ENCODE data around the gene CERK. TPM values are rescaled to one million over a fixed set of nuclear protein-coding genes. Genes with fewer than 3 reads are reported as not detected.

Gene CERK
- total and polyA plus RNA-seq, 9 of the 15 experiments (the other 6 are each of a cell fraction or from before 2014, with no cell fraction given): 1.1 to 14.9 (median 8.7) TPM

- no peak for TF ChIP-seq FOXJ2 (tag; IDR thresholded peaks at IDR 0.05)
- no peak for TF ChIP-seq NCOA1 (IDR thresholded peaks at IDR 0.05; ENCODE audit: low read depth)
- no peak for TF ChIP-seq ZNF165 (CRISPR knock-in tag; IDR thresholded peaks at IDR 0.05; ENCODE audit: borderline replicate concordance)
- TF ChIP-seq, protein P1, sequence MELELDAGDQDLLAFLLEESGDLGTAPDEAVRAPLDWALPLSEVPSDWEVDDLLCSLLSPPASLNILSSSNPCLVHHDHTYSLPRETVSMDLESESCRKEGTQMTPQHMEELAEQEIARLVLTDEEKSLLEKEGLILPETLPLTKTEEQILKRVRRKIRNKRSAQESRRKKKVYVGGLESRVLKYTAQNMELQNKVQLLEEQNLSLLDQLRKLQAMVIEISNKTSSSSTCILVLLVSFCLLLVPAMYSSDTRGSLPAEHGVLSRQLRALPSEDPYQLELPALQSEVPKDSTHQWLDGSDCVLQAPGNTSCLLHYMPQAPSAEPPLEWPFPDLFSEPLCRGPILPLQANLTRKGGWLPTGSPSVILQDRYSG (tag; conservative IDR thresholded peaks at IDR 0.05; ENCODE audit: low read depth): no peak
- TF ChIP-seq ZNF79 (CRISPR knock-in tag; IDR thresholded peaks at IDR 0.05; ENCODE audit: low read depth): no peak
Measured at GRCh38 chr22:46758121-46758520, 20.1 kb upstream of the CERK start (continued).

DNA sequence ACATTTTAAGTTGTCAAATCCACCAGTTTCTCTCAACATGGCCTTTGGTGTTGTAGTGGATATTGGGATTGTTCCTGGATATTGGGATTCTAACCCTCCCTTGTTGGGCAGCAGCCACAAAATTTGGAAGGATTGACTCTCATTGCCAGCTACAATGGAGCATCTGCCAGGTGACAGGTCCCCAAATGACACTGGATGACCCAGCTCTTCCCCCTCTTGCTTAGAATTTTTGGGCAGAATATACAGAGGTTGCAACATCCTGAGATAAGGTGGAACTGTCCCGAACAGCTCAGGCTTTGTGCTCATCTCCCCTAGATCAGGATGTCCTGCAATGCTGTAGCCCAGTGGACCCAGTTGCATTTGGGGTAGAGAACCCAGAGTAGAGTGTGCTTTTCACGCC is 19.1 kb upstream of the CERK start:
- Histone ChIP-seq H3K9me1 (ENCODE audit: control insufficient read depth, insufficient read depth, low read length) (no peaks in the 10 kb centered on the region), H3K27me3 (ENCODE audit: control insufficient read depth in 2 of 2, insufficient read depth in 2 of 2, low read length in 2 of 2) (no peaks in the 10 kb centered on the region), H3K9ac (ENCODE audit: insufficient read depth in 1 of 2, low read depth in 2 of 2, low read length in 2 of 2) (no peak overlapping the region), H3K36me3 (ENCODE audit: control insufficient read depth, insufficient read depth, low read length) (peaks cover 16% of the 10 kb centered on the region; the same call in 2 of the 3 replicates), H3K27ac (ENCODE audit: extremely low read depth, low read depth, low read length) (no peak overlapping the region), H3K79me2 (ENCODE audit: control insufficient read depth, insufficient read depth, low read length) (peaks cover 13% of the 10 kb centered on the region), H2AFZ (ENCODE audit: low read depth, low read length) (no peak overlapping the region), H3K4me1 (replicated peaks in 1 of 2; ENCODE audit: control insufficient read depth in 2 of 2, insufficient read depth in 2 of 2, low read length in 2 of 2) (peaks cover 17 to 25% of the 10 kb centered on the region in 2 experiments), H3K9me3 (replicated peaks; ENCODE audit: control insufficient read depth, insufficient read depth, low read depth, low read length) (peaks cover 10% of the 10 kb centered on the region), H3K4me3 (no peak overlapping the region), H3K4me2 (ENCODE audit: insufficient read depth, low read length) (no peak overlapping the region), H4K20me1 (replicated peaks; ENCODE audit: control insufficient read depth, insufficient read depth, low read length) (no peaks in the 10 kb centered on the region; the same call in 1 of the 2 replicates)
- CTCF ChIA-PET (ENCODE audit: low intra/inter-chr PET ratio): no interaction called here
- 47% methylated on average over 2 of the region's 2 CpGs for WGBS (ENCODE audit: insufficient coverage, low coverage, missing lambda C conversion rate)
- BruUV-seq (replicated peaks): no TSS peak
- no peak for DNase-seq (ENCODE audit: extremely low read depth in 1 of 4, low spot score in 3 of 4)
- TF ChIP-seq ZNF766 (CRISPR knock-in tag; conservative IDR thresholded peaks at IDR 0.05) (no peak), SMARCB1 (IDR thresholded peaks at IDR 0.05; ENCODE audit: insufficient read length, low read depth) (no peak), EZH2 (IDR thresholded peaks at IDR 0.05; ENCODE audit: borderline replicate concordance, low read depth, low read length) (no peak), MCM2 (IDR thresholded peaks at IDR 0.05; ENCODE audit: low read depth) (no peak), FOXK2 (conservative IDR thresholded peaks at IDR 0.05 in 1 of 2, IDR thresholded peaks at IDR 0.05 in 1 of 2; ENCODE audit: low read depth in 2 of 2) (no peak), RB1 (IDR thresholded peaks at IDR 0.05; ENCODE audit: low read depth) (no peak), LARP7 (IDR thresholded peaks at IDR 0.05) (no peak), ZNF263 (CRISPR knock-in tag; IDR thresholded peaks at IDR 0.05; ENCODE audit: borderline replicate concordance) (no peak), SRSF9 (IDR thresholded peaks at IDR 0.05; ENCODE audit: borderline replicate concordance, low read depth, low read length) (no peak), ZNF282 (CRISPR knock-in tag; IDR thresholded peaks at IDR 0.05) (no peak)
- POLR2A ChIA-PET: interaction anchor here (1.1 kb wide), 1 partner anchor 14 kb away, joined by 3 read pairs; no protein-coding TSS in a partner anchor
- in situ Hi-C loops (cut with MboI): no loop called here
- no peak for ATAC-seq
- FAIRE-seq: no peak
- intact Hi-C loops (cut with micrococcal nuclease): no loop called here
